ENCODE data around the gene PODNL1. TPM values are rescaled to one million over a fixed set of nuclear protein-coding genes. Genes with fewer than 3 reads are reported as not detected.

The PODNL1 gene, protein sequence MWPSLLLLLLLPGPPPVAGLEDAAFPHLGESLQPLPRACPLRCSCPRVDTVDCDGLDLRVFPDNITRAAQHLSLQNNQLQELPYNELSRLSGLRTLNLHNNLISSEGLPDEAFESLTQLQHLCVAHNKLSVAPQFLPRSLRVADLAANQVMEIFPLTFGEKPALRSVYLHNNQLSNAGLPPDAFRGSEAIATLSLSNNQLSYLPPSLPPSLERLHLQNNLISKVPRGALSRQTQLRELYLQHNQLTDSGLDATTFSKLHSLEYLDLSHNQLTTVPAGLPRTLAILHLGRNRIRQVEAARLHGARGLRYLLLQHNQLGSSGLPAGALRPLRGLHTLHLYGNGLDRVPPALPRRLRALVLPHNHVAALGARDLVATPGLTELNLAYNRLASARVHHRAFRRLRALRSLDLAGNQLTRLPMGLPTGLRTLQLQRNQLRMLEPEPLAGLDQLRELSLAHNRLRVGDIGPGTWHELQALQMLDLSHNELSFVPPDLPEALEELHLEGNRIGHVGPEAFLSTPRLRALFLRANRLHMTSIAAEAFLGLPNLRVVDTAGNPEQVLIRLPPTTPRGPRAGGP
- total RNA-seq (under 1 TPM in 1 of 5 donors, not detected in 4; 0.09 TPM), total RNA-seq (0 to 0.14 (median 0) reads per million in 29 experiments)
- total RNA-seq (2013), result not detected

DNA sequence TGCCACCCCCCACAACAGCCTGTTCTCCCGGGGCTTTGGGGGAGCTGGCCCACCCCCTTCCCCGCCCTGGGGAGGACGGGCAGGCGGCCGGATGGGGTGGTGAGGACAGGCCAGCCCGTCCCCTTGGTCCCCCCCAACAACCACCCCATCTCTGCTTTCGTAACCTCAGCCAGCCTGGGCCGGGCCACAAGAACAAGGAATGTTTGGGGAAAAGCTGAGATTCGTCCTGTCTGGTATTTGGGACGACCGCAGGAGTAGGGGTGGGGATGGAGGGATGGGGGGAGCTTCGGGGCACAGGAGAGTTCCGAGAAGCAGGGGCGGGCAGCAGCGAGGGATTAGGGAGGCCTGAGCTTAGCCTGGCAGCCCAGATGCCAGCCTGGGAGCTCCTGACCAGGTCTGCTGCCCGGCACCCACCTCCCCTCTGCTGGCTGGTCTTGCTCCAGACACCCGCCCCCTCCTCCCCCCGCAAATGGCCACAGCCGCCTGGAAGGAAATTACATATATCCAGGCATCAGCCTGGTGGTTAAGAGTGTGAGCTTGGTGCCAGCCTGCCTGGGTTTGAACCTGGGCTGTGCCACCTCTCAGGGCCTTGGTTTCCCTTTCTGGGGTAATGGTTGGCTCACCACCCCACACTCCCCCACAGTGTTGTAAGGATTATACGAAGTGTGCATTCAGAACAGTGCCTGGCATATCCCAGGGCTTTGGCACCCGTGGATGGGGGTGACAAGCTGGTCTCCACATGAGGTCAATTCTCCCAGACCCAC is at the start of gene PODNL1:
TSS of gene PODNL1 (minus strand) at position 117 of the 764 bp plus-strand sequence. CDS start 236 bp downstream, outside the sequence.
- Histone ChIP-seq H3K9me3 (no peaks in the 10 kb centered on the region), H3K27ac (ENCODE audit: low read length) (no peak within 1 kb of the TSS), H3K4me1 (ENCODE audit: control insufficient read depth in 1 of 2, extremely low read depth in 1 of 2, insufficient read depth in 2 of 2, low read length in 2 of 2) (peaks cover 0 to 4% of the 10 kb centered on the region in 2 experiments), H3K27me3 (replicated peaks in 1 of 2; ENCODE audit: control insufficient read depth in 2 of 2, extremely low read depth in 1 of 2, insufficient read depth in 2 of 2, low read length in 1 of 2) (peaks cover 0 to 37% of the 10 kb centered on the region in 2 experiments), H3K4me3 (ENCODE audit: control insufficient read depth in 1 of 2, extremely low read depth in 1 of 2, low read length in 1 of 2) (no peak within 1 kb of the TSS), H3K36me3 (ENCODE audit: control insufficient read depth in 2 of 2, extremely low read depth in 1 of 2, insufficient read depth in 1 of 2, low read length in 1 of 2) (no peaks in the 10 kb centered on the region)
- CTCF ChIA-PET, result interaction anchor here (0.6 to 0.7 kb wide), 2 partner anchors 39 to 423 kb away, joined by 3 read pairs; no protein-coding TSS in a partner anchor
- POLR2A ChIA-PET, result no interaction called here
- DNase-seq, result no peak
- ATAC-seq (replicated peaks in 1 of 4), result no peak
- Mint-ChIP-seq H3K9me3 (peaks cover 0 to 2% (median 0%) of the 10 kb centered on the region in 3 donors), H3K27me3 (peaks cover 4 to 15% of the 10 kb centered on the region in 2 donors), H3K4me1 (peaks cover 0 to 8% (median 7%) of the 10 kb centered on the region in 3 donors), H3K27ac (no peak within 1 kb of the TSS), H3K36me3 (no peaks in the 10 kb centered on the region), H3K4me3 (no peak within 1 kb of the TSS)
- whole genome bisulfite sequencing (ENCODE audit: insufficient coverage), result 33% methylated on average over 3 of the region's 21 CpGs

DNA sequence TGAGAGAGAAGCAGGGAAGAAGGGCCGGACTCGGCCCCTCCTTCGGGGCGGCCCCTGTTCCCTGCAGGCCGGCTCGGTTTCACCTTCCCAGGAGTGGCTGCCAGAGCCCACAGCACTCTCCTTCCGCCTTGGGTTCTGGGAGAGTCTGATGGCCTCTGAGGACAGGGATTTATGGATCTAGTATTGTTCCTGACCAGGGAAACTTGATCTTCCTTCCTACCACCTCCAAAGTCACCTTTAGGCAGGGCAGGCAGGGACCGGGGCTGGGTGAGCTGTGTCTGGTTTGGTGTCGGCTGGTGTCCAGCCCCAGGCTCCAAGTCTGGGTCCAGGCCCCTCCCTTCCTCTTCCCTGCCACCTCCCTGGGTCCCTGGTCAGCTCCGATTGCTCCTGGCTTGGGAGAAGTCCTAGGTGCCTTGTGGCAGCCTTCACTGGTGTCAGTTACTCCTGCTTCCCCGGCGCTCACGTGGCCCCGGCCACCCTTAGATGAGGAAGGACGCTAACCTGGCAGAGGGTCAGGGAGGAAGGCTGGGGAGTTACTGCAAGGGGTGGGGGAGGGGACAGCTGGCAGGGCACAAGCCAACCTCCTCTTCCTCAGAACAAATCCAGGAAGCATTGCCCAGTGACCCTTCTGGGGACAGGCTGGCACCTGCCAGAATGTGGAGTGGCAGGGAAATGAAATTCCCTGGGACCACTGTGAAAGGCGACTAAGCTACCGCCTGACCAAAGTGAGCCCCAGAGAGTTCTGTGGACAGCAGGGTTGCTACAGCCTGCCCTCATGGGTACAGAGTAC is 49.1 kb upstream of the PODNL1 start:
- DNase-seq (no peak), ATAC-seq (replicated peaks in 1 of 4) (no peak)
- Mint-ChIP-seq H3K27me3 (no peaks in the 10 kb centered on the region), H3K4me3 (peak overlapping the region; percentile 57 to 69 (median 60)), H3K4me1 (peaks cover 72 to 84% (median 84%) of the 10 kb centered on the region in 3 donors), H3K9me3 (no peaks in the 10 kb centered on the region), H3K36me3 (peaks cover 27% of the 10 kb centered on the region), H3K27ac (peak overlapping the region; percentile 97 to 98)
- Histone ChIP-seq H3K36me3 (ENCODE audit: control insufficient read depth in 2 of 2, extremely low read depth in 1 of 2, insufficient read depth in 1 of 2, low read length in 1 of 2) (peaks cover 0 to 20% of the 10 kb centered on the region in 2 donors), H3K9me3 (no peaks in the 10 kb centered on the region), H3K27ac (ENCODE audit: low read length) (peak overlapping the region; percentile 94), H3K4me3 (ENCODE audit: control insufficient read depth in 1 of 2, extremely low read depth in 1 of 2, low read length in 1 of 2) (peak overlapping the region; percentile 11 to 25), H3K27me3 (replicated peaks in 1 of 2; ENCODE audit: control insufficient read depth in 2 of 2, extremely low read depth in 1 of 2, insufficient read depth in 2 of 2, low read length in 1 of 2) (no peaks in the 10 kb centered on the region), H3K4me1 (ENCODE audit: control insufficient read depth in 1 of 2, extremely low read depth in 1 of 2, insufficient read depth in 2 of 2, low read length in 2 of 2) (peaks cover 62 to 83% of the 10 kb centered on the region in 2 experiments)
- 32% methylated on average over 6 of the region's 17 CpGs for WGBS (ENCODE audit: insufficient coverage)
- ChIA-PET CTCF (interaction anchor here (0.7 to 1.0 kb wide), 2 partner anchors 16 to 18 kb away, joined by 5 to 8 read pairs; no protein-coding TSS in a partner anchor), POLR2A (interaction anchor here (0.5 to 1.0 kb wide), 4 partner anchors 12 to 66 kb away, joined by 4 to 11 read pairs (median 4); no protein-coding TSS in a partner anchor)

DNA sequence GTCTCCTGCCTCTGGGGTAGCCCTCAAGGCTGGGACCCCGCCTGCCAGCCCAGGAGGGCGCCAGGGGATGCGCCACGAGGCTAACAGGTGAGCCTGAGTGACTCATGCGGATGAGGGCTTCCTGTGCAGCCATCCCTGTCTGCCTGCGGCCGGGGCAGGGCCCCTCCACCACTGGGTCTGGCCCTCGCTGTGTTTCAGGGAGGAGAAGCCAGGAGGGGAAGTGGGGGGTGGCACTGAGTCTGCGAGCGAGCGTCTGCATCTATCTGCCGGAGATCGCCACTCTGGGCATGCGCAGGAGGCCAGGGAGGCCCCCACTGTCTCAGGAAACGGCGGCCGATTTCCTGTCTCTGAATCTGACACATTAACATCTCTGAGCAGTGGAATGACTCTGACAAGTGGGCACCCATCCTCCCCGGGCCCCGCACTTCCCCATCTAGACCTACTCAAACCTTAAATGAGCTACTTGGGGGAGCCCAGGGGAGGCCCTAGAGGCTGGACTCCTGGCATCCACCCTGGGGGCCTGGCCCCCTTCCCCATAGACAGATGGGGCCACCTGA is 48.2 kb upstream of the PODNL1 start:
- POLR2A ChIA-PET, result interaction anchor here (0.5 to 1.0 kb wide), 4 partner anchors 11 to 65 kb away, joined by 4 to 11 read pairs (median 4); no protein-coding TSS in a partner anchor
- 0% methylated on average over 18 of the region's 19 CpGs for WGBS (ENCODE audit: insufficient coverage)

DNA sequence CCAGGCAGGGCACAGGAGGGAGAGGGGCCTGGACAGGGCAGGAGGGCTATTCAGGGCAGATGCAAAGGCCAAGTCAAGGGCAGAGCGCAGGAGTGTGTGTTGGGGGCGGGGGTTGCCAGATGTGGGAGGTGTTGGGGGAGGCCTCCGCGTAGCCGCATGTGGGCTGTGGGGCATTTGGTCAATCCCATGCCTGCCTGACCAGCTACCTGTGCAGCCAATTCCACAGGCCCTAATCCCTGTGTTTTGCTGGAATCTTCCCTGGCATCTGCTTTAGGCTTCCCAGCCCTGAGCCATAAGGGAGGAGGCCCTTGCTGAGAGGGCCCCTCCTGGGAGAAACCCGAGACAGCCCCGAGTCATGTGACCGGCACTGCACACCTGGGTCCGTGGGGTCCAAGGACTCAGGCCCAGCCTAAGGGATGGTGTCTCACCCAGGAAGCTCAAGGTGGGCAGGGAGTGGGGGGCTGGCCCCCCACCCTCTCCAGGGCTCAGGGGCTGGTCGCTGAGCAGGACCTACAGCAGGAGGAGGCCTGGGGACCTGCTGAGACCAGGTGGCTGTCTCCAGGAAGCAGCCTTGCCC is 47.6 kb upstream of the PODNL1 start:
- POLR2A ChIA-PET, result interaction anchor here (0.5 to 1.0 kb wide), 3 partner anchors 8 to 33 kb away, joined by 3 to 5 read pairs (median 4); no protein-coding TSS in a partner anchor
- ATAC-seq (replicated peaks in 1 of 4), result peak; percentile 16 to 25 (median 22)
- Mint-ChIP-seq H3K4me3 (peak overlapping the region; percentile 14 to 69 (median 61)), H3K4me1 (peaks cover 65 to 91% (median 89%) of the 10 kb centered on the region in 3 donors), H3K9me3 (no peaks in the 10 kb centered on the region), H3K27me3 (no peaks in the 10 kb centered on the region), H3K36me3 (peaks cover 18% of the 10 kb centered on the region), H3K27ac (peak overlapping the region; percentile 97 to 98)
- Histone ChIP-seq H3K9me3 (no peaks in the 10 kb centered on the region), H3K27ac (ENCODE audit: low read length) (peak overlapping the region; percentile 94), H3K27me3 (replicated peaks in 1 of 2; ENCODE audit: control insufficient read depth in 2 of 2, extremely low read depth in 1 of 2, insufficient read depth in 2 of 2, low read length in 1 of 2) (no peaks in the 10 kb centered on the region), H3K4me3 (ENCODE audit: control insufficient read depth in 1 of 2, extremely low read depth in 1 of 2, low read length in 1 of 2) (peak overlapping the region; percentile 0 to 25), H3K4me1 (ENCODE audit: control insufficient read depth in 1 of 2, extremely low read depth in 1 of 2, insufficient read depth in 2 of 2, low read length in 2 of 2) (peaks cover 65 to 89% of the 10 kb centered on the region in 2 experiments), H3K36me3 (ENCODE audit: control insufficient read depth in 2 of 2, extremely low read depth in 1 of 2, insufficient read depth in 1 of 2, low read length in 1 of 2) (peaks cover 0 to 16% of the 10 kb centered on the region in 2 donors)
- CTCF ChIA-PET, result interaction anchor here in 1 of 2 donors (0.6 to 1.0 kb wide), 2 partner anchors 17 to 91 kb away, joined by 5 to 6 read pairs; no protein-coding TSS in a partner anchor
- WGBS (ENCODE audit: insufficient coverage), result 41% methylated on average over 10 of the region's 10 CpGs
- DNase-seq, result peak in 2 of 35 experiments; percentile 27 to 29

More for the DNA sequence above, 48.2 kb upstream of the PODNL1 start:
- Mint-ChIP-seq H3K27ac (peak overlapping the region; percentile 97 to 98), H3K4me3 (peak overlapping the region; percentile 57 to 69 (median 61)), H3K36me3 (peaks cover 23% of the 10 kb centered on the region), H3K4me1 (peaks cover 69 to 93% (median 88%) of the 10 kb centered on the region in 3 donors), H3K9me3 (no peaks in the 10 kb centered on the region), H3K27me3 (no peaks in the 10 kb centered on the region)
- CTCF ChIA-PET, result interaction anchor here in 1 of 2 donors (1.0 kb wide), 1 partner anchor 17 kb away, joined by 5 read pairs; no protein-coding TSS in a partner anchor
- peak; percentile 87 to 93 (median 92) for ATAC-seq (replicated peaks in 1 of 4)
- Histone ChIP-seq H3K4me1 (ENCODE audit: control insufficient read depth in 1 of 2, extremely low read depth in 1 of 2, insufficient read depth in 2 of 2, low read length in 2 of 2) (peaks cover 65 to 91% of the 10 kb centered on the region in 2 experiments), H3K4me3 (ENCODE audit: control insufficient read depth in 1 of 2, extremely low read depth in 1 of 2, low read length in 1 of 2) (peak overlapping the region; percentile 11 to 25), H3K36me3 (ENCODE audit: control insufficient read depth in 2 of 2, extremely low read depth in 1 of 2, insufficient read depth in 1 of 2, low read length in 1 of 2) (peaks cover 0 to 21% of the 10 kb centered on the region in 2 donors), H3K27me3 (replicated peaks in 1 of 2; ENCODE audit: control insufficient read depth in 2 of 2, extremely low read depth in 1 of 2, insufficient read depth in 2 of 2, low read length in 1 of 2) (no peaks in the 10 kb centered on the region), H3K27ac (ENCODE audit: low read length) (peak overlapping the region; percentile 94), H3K9me3 (no peaks in the 10 kb centered on the region)
- DNase-seq, result peak; percentile 96 to 100 (median 98)

Data from T-cell (primary cell).